CD4-positive, CD25-positive, alpha-beta regulatory T cell (primary cell): ENCODE measurements around the gene PIK3AP1. TPM values are rescaled to one million over a fixed set of nuclear protein-coding genes. Genes with fewer than 3 reads are reported as not detected.

ENCODE experiments used
- ATAC-seq, 2 donors: fragments of 150-1000 bp; cut with Tn5 transposase; one replicate each; pipeline ENCODE4 v1.10.0; 2021; ENCODE audit warnings: low read depth in 2 of 2, moderate number of reproducible peaks in 2 of 2, moderate library complexity in 1 of 2
- DNase-seq, 3 donors: peaks; one replicate each; pipeline versions ENCODE4 v3.0.0 to v3.0.0-alpha.2; 2012 to 2022; ENCODE audit warnings: mixed read lengths in 1 of 3
- H3K27ac ChIP-seq: one replicate; pipeline ENCODE4 v1.7.0; 2013; ENCODE audit warnings: mild to moderate bottlenecking, low read length; ENCODE audit not compliant: insufficient read depth, poor library complexity, severe bottlenecking
- H3K27me3 ChIP-seq: one replicate; pipeline ENCODE4 v1.7.0; 2013; ENCODE audit warnings: low read length; ENCODE audit not compliant: control insufficient read depth, insufficient read depth
- H3K36me3 ChIP-seq: one replicate; pipeline ENCODE4 v1.7.0; 2013; ENCODE audit warnings: mild to moderate bottlenecking, low read length, moderate library complexity; ENCODE audit not compliant: control insufficient read depth, insufficient read depth
- H3K4me1 ChIP-seq: 2 replicates; pipeline ENCODE4 v1.7.0; 2013; ENCODE audit warnings: mild to moderate bottlenecking, low read length; ENCODE audit not compliant: insufficient read depth, control insufficient read depth, poor library complexity, severe bottlenecking
- H3K4me3 ChIP-seq: one replicate; pipeline ENCODE4 v1.7.0; 2013; ENCODE audit warnings: low read depth, mild to moderate bottlenecking, low read length, moderate library complexity
- H3K9me3 ChIP-seq, 2 experiments: 1 replicate in 1 of 2; 2 replicates in 1 of 2; pipeline ENCODE4 v1.7.0; 2013; ENCODE audit warnings: low read length in 2 of 2, mild to moderate bottlenecking in 1 of 2, moderate library complexity in 1 of 2; ENCODE audit not compliant: control insufficient read depth in 2 of 2
- H3K27ac Mint-ChIP-seq, 3 donors: one replicate each; pipeline ENCODE4 v1.8.0; 2020 to 2022; ENCODE audit warnings: mild to moderate bottlenecking in 3 of 3, mixed read lengths in 3 of 3, moderate library complexity in 2 of 3
- H3K27me3 Mint-ChIP-seq: one replicate; pipeline ENCODE4 v1.8.0; 2022; ENCODE audit warnings: mild to moderate bottlenecking, mixed read lengths
- H3K36me3 Mint-ChIP-seq: one replicate; pipeline ENCODE4 v1.8.0; 2020; ENCODE audit warnings: mixed read lengths
- H3K4me1 Mint-ChIP-seq, 4 donors: one replicate each; pipeline ENCODE4 v1.8.0; 2020 to 2022; ENCODE audit warnings: mixed read lengths in 4 of 4, mild to moderate bottlenecking in 1 of 4
- H3K4me3 Mint-ChIP-seq, 4 donors: one replicate each; pipeline ENCODE4 v1.8.0; 2020 to 2022; ENCODE audit warnings: mild to moderate bottlenecking in 4 of 4, mixed read lengths in 4 of 4, moderate library complexity in 3 of 4
- H3K9me3 Mint-ChIP-seq, 7 donors: one replicate each; pipeline ENCODE4 v1.8.0; 2020 to 2022; ENCODE audit warnings: mixed read lengths in 7 of 7, mild to moderate bottlenecking in 3 of 7, moderate library complexity in 2 of 7
- polyA plus RNA-seq, 4 donors: library from polyadenylated mRNA; unstranded; fragments of 300-500 nt; fragmentation: Illumina TruSeq; gene quantifications; one replicate each; pipeline ENCODE4 v1.2.3, GENCODE V29; 2021
- total RNA-seq: library from RNA; stranded (reverse); gene quantifications from one replicate; pipeline ENCODE4 v1.2.3, GENCODE V29; 2022

Gene PIK3AP1
- total and polyA plus RNA-seq, 5 donors from 2014 or later: 0.92 to 3.5 (median 1.7) TPM

DNA sequence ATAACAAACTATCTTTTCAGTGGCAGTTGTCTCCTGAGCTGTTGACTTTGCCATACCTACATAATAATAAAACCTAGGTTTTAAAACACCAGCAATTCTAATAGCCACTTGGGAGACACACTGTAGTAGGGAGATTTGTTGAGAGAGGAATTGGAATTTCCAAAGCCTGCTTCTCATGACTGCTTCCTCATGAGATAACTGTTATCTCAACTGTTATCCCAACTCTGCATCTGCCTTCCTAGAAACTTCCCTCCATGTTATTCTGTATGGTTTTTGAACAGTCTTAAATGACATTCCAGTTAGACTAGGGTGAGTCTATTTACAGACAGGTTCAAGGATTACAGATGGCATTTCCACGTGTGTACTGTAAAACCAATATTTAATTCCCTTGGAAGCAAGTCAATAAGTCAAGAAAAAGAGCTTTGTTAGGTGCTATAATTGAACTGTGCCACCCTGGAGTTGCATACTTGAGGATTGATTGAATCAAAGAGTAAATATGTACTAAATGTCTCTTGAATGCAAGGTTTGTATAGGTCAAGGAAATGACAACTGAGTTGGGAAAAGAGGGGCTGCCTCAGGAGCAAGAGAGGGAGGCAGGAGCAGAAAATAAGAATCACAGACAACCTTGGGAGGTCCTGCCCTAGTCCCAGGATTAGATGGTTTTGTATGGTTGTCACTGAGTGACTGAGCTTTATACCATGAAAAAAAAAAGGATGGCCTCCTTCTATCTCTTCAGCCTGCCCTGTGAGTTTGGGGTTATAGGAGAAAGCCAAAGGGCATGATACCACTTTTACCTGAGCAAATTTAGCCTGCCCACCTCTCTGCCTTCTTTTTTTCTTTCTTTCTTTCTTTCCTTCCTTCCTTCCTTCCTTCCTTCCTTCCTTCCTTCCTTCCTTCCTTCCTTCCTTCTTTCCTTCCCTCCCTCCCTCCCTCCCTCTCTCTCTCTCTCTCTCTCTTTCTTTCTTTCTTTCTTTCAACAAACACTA lies 123.6 kb downstream of the PIK3AP1 start:
- Mint-ChIP-seq H3K9me3 (peaks cover 0 to 2% (median 0%) of the 10 kb centered on the region in 7 donors), H3K27me3 (peaks cover 6% of the 10 kb centered on the region), H3K4me1 (no peaks in the 10 kb centered on the region), H3K4me3 (peak overlapping the region in 1 of 4 donors; percentile 56), H3K27ac (no peak overlapping the region), H3K36me3 (peaks cover 9% of the 10 kb centered on the region)
- Histone ChIP-seq H3K4me3 (no peak overlapping the region), H3K4me1 (no peaks in the 10 kb centered on the region), H3K27me3 (no peaks in the 10 kb centered on the region), H3K36me3 (no peaks in the 10 kb centered on the region), H3K27ac (no peak overlapping the region), H3K9me3 (no peaks in the 10 kb centered on the region)
- DNase-seq (no peak), ATAC-seq (no peak)

DNA sequence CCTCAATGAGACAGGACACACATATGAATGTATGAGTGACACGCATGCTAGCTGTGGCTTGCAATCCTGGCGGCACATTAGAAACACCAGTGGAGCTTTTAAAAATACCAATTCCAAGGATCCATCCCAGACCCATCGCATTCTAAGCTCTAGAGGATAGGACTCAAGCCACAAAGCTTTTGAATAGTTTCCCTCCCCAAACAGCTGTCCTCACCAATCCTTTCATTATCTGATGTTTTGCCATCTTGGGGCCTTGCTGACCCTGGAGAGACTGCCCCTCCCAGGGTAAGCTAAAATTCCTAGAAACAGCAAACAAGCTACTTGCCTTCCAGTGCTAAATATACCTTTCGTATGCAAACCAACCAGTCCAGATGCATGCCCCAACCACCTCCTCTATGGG lies 124.6 kb downstream of the PIK3AP1 start:
- Histone ChIP-seq H3K27ac (no peak overlapping the region), H3K36me3 (no peaks in the 10 kb centered on the region), H3K9me3 (no peaks in the 10 kb centered on the region), H3K27me3 (no peaks in the 10 kb centered on the region), H3K4me1 (no peaks in the 10 kb centered on the region), H3K4me3 (no peak overlapping the region)
- peaks cover 0 to 2% (median 0%) of the 10 kb centered on the region in 7 donors for H3K9me3 Mint-ChIP-seq
- H3K36me3 Mint-ChIP-seq: peaks cover 11% of the 10 kb centered on the region
- H3K4me3 Mint-ChIP-seq: no peak overlapping the region
- peaks cover 6% of the 10 kb centered on the region for H3K27me3 Mint-ChIP-seq
- no peak for ATAC-seq
- no peaks in the 10 kb centered on the region for H3K4me1 Mint-ChIP-seq
- H3K27ac Mint-ChIP-seq: no peak overlapping the region
- no peak for DNase-seq

DNA sequence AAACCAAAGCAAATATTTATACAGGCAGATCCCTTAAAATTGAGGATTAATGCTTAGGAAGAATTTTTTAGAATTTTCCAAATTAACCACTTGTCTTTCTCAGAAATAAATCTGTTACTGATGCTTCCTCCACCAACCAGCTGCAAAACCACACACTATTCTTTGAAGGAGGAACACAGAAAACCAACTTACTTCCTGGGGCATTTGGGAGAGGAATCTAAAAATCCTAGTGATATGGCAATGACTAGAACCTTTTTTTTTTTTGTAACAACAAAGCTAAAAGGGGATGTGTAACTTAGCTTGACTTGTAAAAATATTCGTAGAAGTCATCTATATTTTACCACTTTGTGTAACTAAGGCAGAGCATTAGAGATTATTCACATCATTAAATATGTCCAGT lies 128.4 kb downstream of the PIK3AP1 start:
- Histone ChIP-seq H3K4me3 (no peak overlapping the region), H3K27me3 (no peaks in the 10 kb centered on the region), H3K36me3 (no peaks in the 10 kb centered on the region), H3K9me3 (no peaks in the 10 kb centered on the region), H3K4me1 (peaks cover 7% of the 10 kb centered on the region), H3K27ac (no peak overlapping the region)
- Mint-ChIP-seq H3K27ac (no peak overlapping the region), H3K4me1 (peaks cover 0 to 5% (median 2%) of the 10 kb centered on the region in 4 donors), H3K4me3 (no peak overlapping the region), H3K27me3 (peaks cover 6% of the 10 kb centered on the region), H3K9me3 (peaks cover 0 to 2% (median 0%) of the 10 kb centered on the region in 7 donors), H3K36me3 (peaks cover 11% of the 10 kb centered on the region)
- DNase-seq (no peak), ATAC-seq (no peak)

DNA sequence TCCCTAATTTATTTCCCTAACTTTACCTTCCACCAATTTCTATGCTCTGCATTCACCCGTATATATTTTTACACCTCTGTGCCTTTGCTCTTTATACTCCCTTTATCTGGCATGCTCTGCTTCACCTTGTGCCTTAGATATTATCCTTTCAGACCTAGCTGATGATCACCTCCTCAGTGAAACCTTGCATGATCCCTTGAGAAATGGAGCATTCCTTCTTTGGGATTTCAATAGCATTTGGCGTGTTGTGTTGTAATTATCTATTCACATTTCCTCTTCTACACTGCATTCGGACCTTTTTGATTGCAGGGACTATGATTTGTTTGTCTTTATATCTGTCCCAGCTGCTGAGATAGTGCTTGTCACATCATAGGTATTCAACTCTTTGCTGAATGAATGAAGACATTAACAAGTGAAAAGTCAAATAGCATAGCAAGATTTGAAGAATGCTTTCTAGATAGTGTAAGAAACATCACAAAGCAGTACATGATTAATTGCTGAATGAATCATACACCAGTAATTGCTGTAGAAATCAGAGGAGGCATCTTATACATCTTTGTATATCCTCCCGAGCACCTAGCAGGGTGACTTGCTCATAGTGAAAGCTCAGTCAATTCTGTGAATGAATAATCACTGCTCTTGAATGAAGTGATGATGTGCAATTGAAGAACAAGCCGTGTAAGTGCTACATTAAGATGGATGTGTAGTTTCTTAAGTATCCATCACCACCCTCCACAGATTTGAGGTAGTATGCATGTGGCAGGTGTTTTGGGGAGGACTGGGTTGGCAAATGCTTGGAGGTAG lies 131.5 kb downstream of the PIK3AP1 start:
- H3K36me3 Mint-ChIP-seq: peaks cover 10% of the 10 kb centered on the region
- H3K27me3 ChIP-seq: no peaks in the 10 kb centered on the region
- no peak overlapping the region for H3K27ac Mint-ChIP-seq
- H3K4me1 ChIP-seq: peaks cover 29% of the 10 kb centered on the region
- H3K9me3 Mint-ChIP-seq: no peaks in the 10 kb centered on the region
- no peak overlapping the region for H3K27ac ChIP-seq
- H3K27me3 Mint-ChIP-seq: no peaks in the 10 kb centered on the region
- no peak overlapping the region for H3K4me3 Mint-ChIP-seq
- peak; percentile 10 for ATAC-seq
- H3K9me3 ChIP-seq: no peaks in the 10 kb centered on the region
- H3K36me3 ChIP-seq: no peaks in the 10 kb centered on the region
- peak in 1 of 3 donors; percentile 77 for DNase-seq
- peaks cover 12 to 23% (median 16%) of the 10 kb centered on the region in 4 donors for H3K4me1 Mint-ChIP-seq
- peak overlapping the region; percentile 8 for H3K4me3 ChIP-seq

DNA sequence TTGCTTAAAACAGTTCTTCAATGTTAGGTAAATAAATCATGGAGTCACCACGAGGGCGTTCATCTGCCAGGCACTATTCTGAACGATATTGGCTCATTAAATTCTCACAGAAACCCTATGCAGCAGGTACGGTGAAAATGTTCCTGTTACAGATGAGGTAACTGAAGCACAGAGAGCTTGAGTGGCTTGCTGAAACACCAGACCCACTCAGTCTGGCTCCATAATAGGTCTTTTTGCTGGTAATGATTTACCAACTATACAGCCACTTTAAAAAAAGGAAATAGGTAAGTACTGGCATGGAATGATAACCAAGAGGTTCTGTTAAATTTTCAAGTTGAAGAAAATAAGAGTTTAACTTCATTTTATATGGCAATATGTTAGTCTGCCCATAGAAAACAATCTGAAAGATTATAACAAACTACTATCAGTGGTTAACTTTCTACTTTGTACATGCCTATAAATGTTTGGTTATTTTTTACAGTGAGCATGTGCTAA lies 132.2 kb downstream of the PIK3AP1 start:
- H3K27me3 Mint-ChIP-seq: no peaks in the 10 kb centered on the region
- H3K4me1 Mint-ChIP-seq: peaks cover 12 to 30% (median 22%) of the 10 kb centered on the region in 4 donors
- H3K4me3 Mint-ChIP-seq: no peak overlapping the region
- H3K9me3 Mint-ChIP-seq: no peaks in the 10 kb centered on the region
- no peaks in the 10 kb centered on the region for H3K36me3 ChIP-seq
- H3K36me3 Mint-ChIP-seq: peaks cover 10% of the 10 kb centered on the region
- no peak for DNase-seq
- peak overlapping the region; percentile 90 for H3K4me3 ChIP-seq
- ATAC-seq: no peak
- H3K27ac Mint-ChIP-seq: no peak overlapping the region
- peak overlapping the region; percentile 97 for H3K27ac ChIP-seq
- no peaks in the 10 kb centered on the region for H3K9me3 ChIP-seq
- peaks cover 36% of the 10 kb centered on the region for H3K4me1 ChIP-seq
- H3K27me3 ChIP-seq: no peaks in the 10 kb centered on the region

DNA sequence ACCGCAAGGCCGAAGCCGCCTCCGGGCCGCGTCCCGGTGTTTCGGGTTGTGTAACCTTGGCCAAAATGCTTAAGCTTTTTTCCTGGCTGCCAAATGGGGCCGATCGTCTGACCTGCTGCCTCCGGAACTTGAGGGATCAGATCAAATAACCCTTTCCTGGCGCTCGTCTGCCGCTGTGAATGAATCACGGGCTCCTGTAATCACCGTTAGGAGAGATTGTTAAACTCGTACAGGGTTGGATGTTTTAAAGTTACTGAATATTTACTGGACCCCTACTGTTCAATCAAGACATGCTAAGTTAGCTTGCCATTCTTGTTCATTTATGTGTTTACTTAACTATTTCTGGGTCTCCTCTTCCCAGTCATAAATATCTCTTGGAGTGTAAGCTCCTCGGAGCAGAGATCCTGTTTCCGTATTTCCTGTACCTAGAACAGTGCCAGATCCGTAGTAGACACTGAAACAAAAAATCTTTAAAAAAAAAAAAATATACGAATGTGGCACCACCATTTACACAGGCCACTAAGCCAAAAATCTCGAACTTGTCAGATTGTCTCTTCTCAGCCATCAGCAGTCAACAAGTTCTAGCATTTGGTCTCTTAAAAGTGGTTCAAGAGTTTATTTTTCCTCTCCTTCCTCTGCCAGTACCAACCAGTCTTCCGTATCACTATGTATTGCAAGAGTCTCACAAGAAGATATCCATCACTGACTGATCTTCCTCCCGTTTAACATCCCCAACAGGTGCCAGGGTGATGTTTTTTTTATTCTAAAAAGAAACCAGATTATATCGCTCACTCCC lies 132.9 kb downstream of the PIK3AP1 start:
- Mint-ChIP-seq H3K27me3 (no peaks in the 10 kb centered on the region), H3K4me3 (no peak overlapping the region), H3K27ac (no peak overlapping the region), H3K4me1 (peaks cover 12 to 37% (median 26%) of the 10 kb centered on the region in 4 donors), H3K36me3 (peaks cover 10% of the 10 kb centered on the region), H3K9me3 (no peaks in the 10 kb centered on the region)
- peak overlapping the region; percentile 90 for H3K4me3 ChIP-seq
- ATAC-seq (peak; percentile 26 to 38), DNase-seq (peak in 2 of 3 donors; percentile 23 to 69)
- peak overlapping the region; percentile 97 for H3K27ac ChIP-seq
- H3K36me3 ChIP-seq: no peaks in the 10 kb centered on the region
- peaks cover 41% of the 10 kb centered on the region for H3K4me1 ChIP-seq
- no peaks in the 10 kb centered on the region for H3K9me3 ChIP-seq
- H3K27me3 ChIP-seq: no peaks in the 10 kb centered on the region
